Measurements from ENCODE around the gene TSFM.

TSFM gene

GRCh38 chr12:57751788-57752667, 30.6 kb upstream of the TSFM start, which contains the start of gene CDK4:
CDK4 (minus strand) TSS chr12:57752310; CDS start chr12:57751717, 593 bp downstream.
- H3K27me3 ChIP-seq (ENCODE audit: control insufficient read depth, low read length): no peaks in the 10 kb centered on the region
- H3K9me3 ChIP-seq (ENCODE audit: control insufficient read depth, insufficient read depth, low read length): no peaks in the 10 kb centered on the region
- H3K27ac ChIP-seq (ENCODE audit: low read depth, low read length): peak within 1 kb of the TSS; percentile 57
- H3K9me2 ChIP-seq (replicated peaks; ENCODE audit: control insufficient read depth, low read length): no peaks in the 10 kb centered on the region
- H3F3A ChIP-seq (ENCODE audit: control insufficient read depth, insufficient read depth): peaks cover 30% of the 10 kb centered on the region
- H4K20me1 ChIP-seq (ENCODE audit: control insufficient read depth, insufficient read depth, low read depth, low read length): no peaks in the 10 kb centered on the region; the same call in 1 of the 2 replicates
- peaks cover 52% of the 10 kb centered on the region for H3K79me2 ChIP-seq (ENCODE audit: control insufficient read depth, low read length)
- peak within 1 kb of the TSS; percentile 78 for H3K4me2 ChIP-seq (ENCODE audit: low read length)
- H3K4me3 ChIP-seq (ENCODE audit: low read length): peak within 1 kb of the TSS; percentile 98
- H3K36me3 ChIP-seq (ENCODE audit: control insufficient read depth, low read length): peaks cover 55% of the 10 kb centered on the region
- TF ChIP-seq CTCF (IDR thresholded peaks at IDR 0.05; ENCODE audit: low read depth, low read length, poor library complexity, severe bottlenecking) (no peak), EZH2phosphoT487 (IDR thresholded peaks at IDR 0.05; ENCODE audit: borderline replicate concordance, low read length) (no peak)
- peaks cover 42% of the 10 kb centered on the region for H3K4me1 ChIP-seq (ENCODE audit: control insufficient read depth, low read length)

- no peaks in the 10 kb centered on the region for H3K27me3 ChIP-seq (ENCODE audit: control insufficient read depth, low read length)
- H3K4me3 ChIP-seq (ENCODE audit: low read length): peak overlapping the region; percentile 69
- peak overlapping the region; percentile 21 for H3K27ac ChIP-seq (ENCODE audit: low read depth, low read length)
- peaks cover 25% of the 10 kb centered on the region for H3F3A ChIP-seq (ENCODE audit: control insufficient read depth, insufficient read depth)
- no peaks in the 10 kb centered on the region for H3K9me2 ChIP-seq (replicated peaks; ENCODE audit: control insufficient read depth, low read length)
- H3K4me2 ChIP-seq (ENCODE audit: low read length): peak overlapping the region; percentile 76
- H4K20me1 ChIP-seq (ENCODE audit: control insufficient read depth, insufficient read depth, low read depth, low read length): no peaks in the 10 kb centered on the region; the same call in 1 of the 2 replicates
- TF ChIP-seq CTCF (IDR thresholded peaks at IDR 0.05; ENCODE audit: low read depth, low read length, poor library complexity, severe bottlenecking) (no peak), EZH2phosphoT487 (IDR thresholded peaks at IDR 0.05; ENCODE audit: borderline replicate concordance, low read length) (no peak)
- peaks cover 55% of the 10 kb centered on the region for H3K36me3 ChIP-seq (ENCODE audit: control insufficient read depth, low read length)
- peaks cover 58% of the 10 kb centered on the region for H3K79me2 ChIP-seq (ENCODE audit: control insufficient read depth, low read length)
- H3K4me1 ChIP-seq (ENCODE audit: control insufficient read depth, low read length): peaks cover 46% of the 10 kb centered on the region
- no peaks in the 10 kb centered on the region for H3K9me3 ChIP-seq (ENCODE audit: control insufficient read depth, insufficient read depth, low read length)
Measured at GRCh38 chr12:57752668-57753000, 30.0 kb upstream of the TSFM start.

DNA sequence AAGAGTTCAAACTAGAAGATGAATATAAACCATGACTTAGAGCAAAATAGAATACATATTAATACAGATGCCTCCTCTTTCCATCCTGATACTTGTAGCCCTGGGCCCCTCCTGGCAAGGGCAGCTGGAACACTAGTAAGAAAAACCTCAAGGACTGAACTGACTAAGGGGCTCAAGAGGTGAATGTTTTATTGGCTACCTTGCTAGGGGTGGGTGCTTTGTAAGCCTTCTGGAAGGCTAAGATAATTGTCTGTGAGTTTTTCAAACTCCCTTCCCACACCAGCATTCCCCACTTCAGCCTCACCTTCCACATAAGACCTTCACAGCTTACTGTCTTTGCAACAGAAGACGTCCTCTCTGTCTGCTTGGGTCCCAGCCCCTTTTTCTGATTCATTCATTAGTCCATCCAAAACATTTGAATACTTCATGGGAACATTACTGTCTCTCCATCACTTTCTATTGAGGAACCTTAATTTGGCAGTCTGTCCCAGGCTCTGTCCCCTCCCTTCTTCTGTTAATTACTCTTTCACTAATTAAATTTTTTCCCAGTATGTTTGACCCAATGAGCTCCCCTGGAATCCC, 28.7 kb upstream of the TSFM start:
- H3F3A ChIP-seq (ENCODE audit: control insufficient read depth, insufficient read depth): peaks cover 19% of the 10 kb centered on the region
- H3K4me2 ChIP-seq (ENCODE audit: low read length): peak overlapping the region; percentile 96
- H3K9me3 ChIP-seq (ENCODE audit: control insufficient read depth, insufficient read depth, low read length): no peaks in the 10 kb centered on the region
- peaks cover 69% of the 10 kb centered on the region for H3K79me2 ChIP-seq (ENCODE audit: control insufficient read depth, low read length)
- H4K20me1 ChIP-seq (ENCODE audit: control insufficient read depth, insufficient read depth, low read depth, low read length): no peaks in the 10 kb centered on the region; the same call in 1 of the 2 replicates
- peak overlapping the region; percentile 37 for H3K27ac ChIP-seq (ENCODE audit: low read depth, low read length)
- peak overlapping the region; percentile 88 for H3K4me3 ChIP-seq (ENCODE audit: low read length)
- peaks cover 47% of the 10 kb centered on the region for H3K4me1 ChIP-seq (ENCODE audit: control insufficient read depth, low read length)
- H3K9me2 ChIP-seq (replicated peaks; ENCODE audit: control insufficient read depth, low read length): no peaks in the 10 kb centered on the region
- no peaks in the 10 kb centered on the region for H3K27me3 ChIP-seq (ENCODE audit: control insufficient read depth, low read length)
- H3K36me3 ChIP-seq (ENCODE audit: control insufficient read depth, low read length): peaks cover 56% of the 10 kb centered on the region
- TF ChIP-seq EZH2phosphoT487 (IDR thresholded peaks at IDR 0.05; ENCODE audit: borderline replicate concordance, low read length): no peak

All from DOHH2 (cell line).